ENCODE measurements around the gene KRTAP16-1. TPM values are rescaled to one million over a fixed set of nuclear protein-coding genes. Genes with fewer than 3 reads are reported as not detected.

The KRTAP16-1 gene
- total RNA-seq, 1 donor from 2014 or later = not detected

DNA sequence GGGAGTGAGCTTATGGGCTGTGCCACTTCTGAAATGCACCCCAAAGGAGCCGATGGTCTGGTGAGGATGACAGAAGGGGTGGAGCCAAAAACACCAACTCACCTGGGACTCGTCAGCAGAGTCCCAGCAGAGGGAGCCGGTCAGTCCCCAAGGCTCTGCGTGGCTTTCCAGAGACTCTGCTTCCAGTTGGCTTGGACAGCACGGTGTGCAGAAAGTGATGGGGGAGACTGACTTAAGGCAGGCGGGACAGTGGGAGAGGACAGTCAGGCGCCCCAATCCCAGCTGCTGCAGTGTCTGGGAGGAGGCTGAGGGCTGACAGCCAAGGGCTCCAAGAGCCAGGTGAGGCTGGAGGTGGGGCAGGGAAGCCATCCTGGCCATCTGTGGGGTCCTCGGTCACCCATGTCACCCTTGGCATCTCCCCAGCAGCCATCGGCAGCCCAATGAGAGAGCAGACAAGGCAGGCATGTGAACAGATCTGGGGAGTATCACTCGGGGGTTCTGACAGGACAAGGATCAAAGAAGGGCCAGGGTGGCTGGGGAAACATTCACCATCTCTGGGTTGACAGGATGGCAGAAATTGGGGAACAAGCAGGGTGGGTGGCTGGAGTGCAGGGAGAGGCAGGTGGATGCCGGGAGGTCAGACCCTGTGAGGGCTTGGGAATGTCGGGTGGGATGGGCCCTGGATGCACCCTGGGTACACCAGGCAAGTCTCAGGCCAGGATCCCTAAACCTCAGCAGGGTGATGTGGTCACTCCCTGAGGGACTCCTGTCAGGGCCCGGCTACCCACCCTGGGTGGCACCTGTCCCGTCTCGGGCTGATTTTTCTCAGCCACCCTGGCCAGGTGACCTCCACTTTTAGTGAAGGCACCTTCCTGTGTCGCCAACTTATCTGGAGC is 15.3 kb upstream of the KRTAP16-1 start:
- intact Hi-C loops (cut with micrococcal nuclease) = no loop called here

GRCh38 chr17:41322903-41323895 is 14.1 kb upstream of the KRTAP16-1 start:
- H3K27ac ChIP-seq (replicated peaks) = no peak overlapping the region
- H3K36me3 ChIP-seq = no peaks in the 10 kb centered on the region
- H3K4me3 ChIP-seq = no peak overlapping the region
- no peak for TF ChIP-seq CTCF (IDR thresholded peaks at IDR 0.05; ENCODE audit: borderline replicate concordance)
- DNase-seq = no peak
- peaks cover 18% of the 10 kb centered on the region for H3K9me3 ChIP-seq (replicated peaks)
- intact Hi-C loops (cut with micrococcal nuclease) = no loop called here
- H3K27me3 ChIP-seq (ENCODE audit: low read depth) = peaks cover 30% of the 10 kb centered on the region
- H3K4me1 ChIP-seq = no peaks in the 10 kb centered on the region

More for the DNA sequence above, 15.3 kb upstream of the KRTAP16-1 start:
- H3K9me3 ChIP-seq (replicated peaks) = peaks cover 14% of the 10 kb centered on the region
- no peak for DNase-seq
- H3K27me3 ChIP-seq (ENCODE audit: low read depth) = peaks cover 41% of the 10 kb centered on the region
- no peak overlapping the region for H3K4me3 ChIP-seq
- no peak for TF ChIP-seq CTCF (IDR thresholded peaks at IDR 0.05; ENCODE audit: borderline replicate concordance)
- no peaks in the 10 kb centered on the region for H3K36me3 ChIP-seq
- H3K27ac ChIP-seq (replicated peaks) = no peak overlapping the region
- no peaks in the 10 kb centered on the region for H3K4me1 ChIP-seq

GRCh38 chr17:41322094-41322902 is 13.2 kb upstream of the KRTAP16-1 start:
- TF ChIP-seq CTCF (IDR thresholded peaks at IDR 0.05; ENCODE audit: borderline replicate concordance) = peak; percentile 71
- Histone ChIP-seq H3K9me3 (replicated peaks) (peaks cover 18% of the 10 kb centered on the region), H3K27ac (replicated peaks) (no peak overlapping the region), H3K36me3 (no peaks in the 10 kb centered on the region), H3K27me3 (ENCODE audit: low read depth) (peaks cover 21% of the 10 kb centered on the region), H3K4me1 (no peaks in the 10 kb centered on the region), H3K4me3 (no peak overlapping the region)
- no peak for DNase-seq
- intact Hi-C loops (cut with micrococcal nuclease) = no loop called here

DNA sequence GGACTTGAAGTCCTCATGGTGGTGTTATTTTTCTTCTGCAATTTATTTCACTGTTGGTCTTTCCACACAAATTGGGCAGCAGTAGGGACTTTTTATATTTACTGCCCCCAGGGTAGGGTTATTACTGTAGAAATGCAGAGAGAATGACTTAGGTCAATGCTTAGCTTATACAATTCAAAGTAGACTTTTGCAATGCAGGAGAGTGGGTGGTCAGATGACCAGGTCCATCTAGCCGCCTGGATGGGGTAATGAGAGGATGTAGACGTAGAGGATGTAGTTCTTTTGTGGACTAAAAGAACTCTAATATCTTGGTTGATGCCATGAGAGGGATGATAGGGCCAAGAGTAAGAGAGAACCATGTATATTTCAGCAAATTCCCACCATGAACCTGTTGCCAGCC is 9.1 kb upstream of the KRTAP16-1 start:
- intact Hi-C loops (cut with micrococcal nuclease) = no loop called here
- Histone ChIP-seq H3K27me3 (ENCODE audit: low read depth) (peaks cover 38% of the 10 kb centered on the region), H3K9me3 (replicated peaks) (peaks cover 18% of the 10 kb centered on the region), H3K27ac (replicated peaks) (no peak overlapping the region), H3K4me1 (no peaks in the 10 kb centered on the region), H3K36me3 (no peaks in the 10 kb centered on the region), H3K4me3 (no peak overlapping the region)
- no peak for TF ChIP-seq CTCF (IDR thresholded peaks at IDR 0.05; ENCODE audit: borderline replicate concordance)
- DNase-seq = no peak
